Measurements from ENCODE around the gene ALK.

ALK gene

DNA sequence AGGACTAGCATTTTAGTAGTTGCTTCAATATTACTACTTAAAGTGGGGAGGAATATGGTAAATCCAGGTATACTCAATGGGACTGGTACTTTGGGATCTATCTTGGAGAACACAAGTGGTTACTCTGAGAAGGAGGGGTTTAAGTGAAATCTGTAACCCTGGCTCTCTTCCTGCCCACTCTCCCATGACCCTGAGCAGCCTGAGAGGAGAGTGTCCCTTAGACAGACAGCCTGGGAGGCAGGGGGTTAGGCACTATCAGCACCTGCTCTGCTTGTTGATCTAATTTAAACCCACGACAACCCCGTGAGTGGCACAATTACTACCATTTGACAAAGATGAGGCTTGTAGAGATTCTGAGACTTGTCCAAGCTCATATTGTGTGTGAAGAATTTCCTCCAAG lies 395.5 kb downstream of the ALK start:
- DNase-seq: no peak

DNA sequence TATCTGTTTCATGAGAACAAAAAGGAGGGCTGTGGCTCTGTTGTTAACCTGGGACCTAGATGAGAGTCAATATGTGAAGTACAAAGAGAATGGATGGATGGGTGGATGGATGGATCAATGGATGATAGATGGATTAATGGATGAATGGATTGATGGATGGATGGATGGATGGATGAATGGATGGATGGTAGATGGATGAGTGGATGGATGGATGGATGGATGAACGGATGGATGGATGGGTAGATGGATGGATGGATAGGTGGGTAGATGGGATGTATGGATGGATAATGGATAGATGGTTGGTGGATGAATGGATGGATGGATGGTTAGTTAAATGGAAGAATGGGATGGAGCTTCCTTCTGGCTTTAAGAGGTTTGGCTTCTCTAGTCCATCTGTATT lies 396.7 kb downstream of the ALK start:
- DNase-seq: no peak

DNA sequence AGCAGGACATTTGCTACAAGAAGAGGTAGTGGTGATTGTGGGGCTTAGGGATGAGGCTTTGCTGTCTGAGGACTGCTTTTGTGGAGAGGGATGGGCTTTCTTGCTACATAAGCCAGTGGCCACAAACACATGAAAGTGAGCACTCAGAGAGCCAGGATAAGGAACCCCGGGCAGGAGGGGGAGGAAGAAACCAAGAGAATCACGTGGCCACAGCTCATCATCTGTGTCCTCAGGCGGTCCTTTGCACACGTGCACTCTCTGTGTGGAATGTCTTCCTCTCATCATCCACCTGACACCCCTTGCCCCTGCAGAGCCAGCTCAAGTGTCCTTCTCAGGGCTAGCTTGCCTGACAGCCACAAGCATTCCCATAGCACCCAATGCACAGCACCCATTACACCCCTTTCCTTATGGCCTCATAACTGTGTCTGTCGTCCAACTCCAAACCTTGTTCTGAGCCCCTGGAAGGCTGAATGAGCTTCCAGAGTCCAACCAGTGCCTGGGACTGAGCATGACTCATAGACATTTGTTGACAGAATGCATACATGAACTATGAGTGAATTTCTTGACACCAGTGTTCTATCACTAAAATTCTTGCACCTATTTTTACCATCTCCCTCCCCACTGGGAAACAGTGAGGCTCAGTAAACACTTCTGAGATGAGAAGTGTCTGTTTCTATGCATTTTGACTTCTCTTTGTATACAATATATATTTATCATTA lies 398.3 kb downstream of the ALK start:
- no peak for DNase-seq

DNA sequence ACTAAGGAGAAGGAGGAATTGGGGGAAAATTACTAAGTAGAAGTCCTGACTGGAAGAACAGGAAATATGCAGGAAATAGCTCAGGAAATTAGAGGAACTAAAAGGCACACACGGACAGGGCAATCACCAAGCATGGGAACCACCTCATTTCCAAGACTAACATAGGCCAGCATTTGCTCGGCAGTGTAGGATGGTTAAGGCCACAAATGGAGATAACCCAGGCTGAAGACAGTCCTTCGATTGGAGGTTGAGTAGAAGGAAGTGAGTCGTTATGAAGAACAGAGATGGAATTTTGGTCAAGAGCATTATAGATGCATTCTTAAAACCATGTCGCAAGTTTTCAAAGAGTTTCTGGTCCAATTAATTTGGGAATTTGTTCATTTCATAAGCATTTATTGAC lies 401.4 kb downstream of the ALK start:
- DNase-seq: no peak

DNA sequence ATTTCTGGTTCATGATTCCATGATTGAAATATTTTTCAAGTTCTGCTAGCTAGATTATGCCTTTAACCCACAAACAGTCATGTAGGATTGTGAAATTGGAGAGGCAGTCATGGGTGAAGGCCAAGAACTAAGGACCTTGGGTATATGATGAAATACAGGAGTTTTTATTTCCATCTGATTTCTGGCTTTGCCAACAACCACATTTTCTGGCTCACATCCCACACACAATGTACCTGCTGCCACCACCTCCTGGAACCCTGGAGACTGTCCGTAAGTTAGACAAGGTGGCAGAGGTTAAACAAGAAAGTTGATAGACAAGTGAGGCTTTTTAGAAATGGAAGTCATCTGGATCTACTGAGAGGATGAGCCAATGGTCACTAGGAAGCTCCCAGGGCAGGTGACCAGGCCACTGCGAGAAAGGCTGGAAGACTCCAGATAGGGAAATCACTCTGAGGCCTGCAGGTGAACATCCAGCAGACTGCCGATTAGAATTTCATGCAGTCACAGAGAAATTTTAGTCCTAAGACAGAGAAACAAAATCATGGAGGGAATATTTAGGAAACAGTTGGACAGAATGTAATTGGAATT lies 402.0 kb downstream of the ALK start:
- no peak for DNase-seq

DNA sequence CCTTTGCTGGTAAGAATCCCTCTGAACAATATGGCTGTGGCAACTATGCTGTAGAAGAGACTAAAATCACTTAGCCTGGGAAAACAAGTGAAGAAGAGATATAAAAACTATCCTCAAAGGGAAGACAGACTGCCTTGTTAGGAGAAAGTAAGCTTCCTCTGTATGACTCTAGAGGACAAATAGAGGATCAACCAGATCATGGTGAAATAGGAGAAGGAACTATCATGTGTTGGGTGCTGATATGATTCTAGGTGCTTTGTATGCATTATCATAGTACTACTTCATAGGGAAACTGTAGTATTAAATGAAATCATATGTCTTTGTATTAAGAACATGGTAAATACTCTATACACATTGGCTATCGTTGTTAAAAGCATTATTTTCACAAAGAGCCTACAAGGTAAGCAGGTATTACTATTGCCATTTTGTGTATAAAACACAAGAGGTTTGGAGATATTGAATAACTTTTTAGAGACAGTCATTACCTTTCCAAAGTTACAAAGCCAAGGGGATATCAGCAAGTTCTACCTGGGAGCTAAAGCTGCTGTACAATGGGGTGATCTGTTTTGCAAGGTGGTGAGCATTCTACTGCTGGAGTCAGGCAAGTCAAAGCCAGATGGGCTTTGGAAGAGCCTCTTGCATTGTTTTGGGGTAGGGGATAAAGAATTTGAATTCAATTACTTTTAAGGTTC lies 402.6 kb downstream of the ALK start:
- DNase-seq: no peak

DNA sequence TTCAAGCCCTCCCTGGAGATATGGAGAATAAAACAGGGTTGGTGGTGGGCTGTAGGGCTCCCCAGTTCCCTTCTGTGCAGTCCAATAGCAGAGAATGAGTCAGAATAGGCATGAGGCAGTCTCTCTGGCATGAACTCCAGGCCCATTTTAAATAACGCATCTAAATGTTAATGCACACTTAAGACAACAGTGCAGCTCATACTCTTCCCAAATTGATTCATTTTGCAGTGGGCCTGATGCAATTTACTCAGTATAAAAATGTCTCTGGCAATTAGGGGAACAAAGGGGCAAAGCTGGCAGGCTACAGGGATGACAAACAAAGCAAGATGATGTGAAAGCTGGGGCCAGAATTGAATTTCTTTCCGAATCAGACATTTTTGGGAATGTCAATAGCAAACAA lies 403.4 kb downstream of the ALK start:
- DNase-seq: no peak

DNA sequence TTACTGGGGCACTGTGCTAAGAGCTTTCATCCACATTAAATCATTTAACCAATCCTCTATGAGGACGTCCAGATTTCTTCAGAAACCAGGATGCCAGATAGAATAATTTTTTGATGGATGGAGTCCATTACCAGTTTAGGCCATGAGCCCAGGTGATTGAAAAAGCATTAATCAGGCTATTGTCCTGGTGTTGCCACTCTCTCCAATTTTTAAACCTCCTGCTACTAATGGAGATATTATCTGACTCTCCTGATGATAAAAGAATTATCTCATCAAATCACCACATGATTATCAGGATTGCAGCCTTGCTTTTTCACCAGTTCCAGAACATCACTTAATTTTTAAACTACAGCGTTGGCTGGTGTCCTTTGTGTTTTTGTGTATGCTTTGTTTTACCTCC lies 404.0 kb downstream of the ALK start:
- no peak for DNase-seq

DNA sequence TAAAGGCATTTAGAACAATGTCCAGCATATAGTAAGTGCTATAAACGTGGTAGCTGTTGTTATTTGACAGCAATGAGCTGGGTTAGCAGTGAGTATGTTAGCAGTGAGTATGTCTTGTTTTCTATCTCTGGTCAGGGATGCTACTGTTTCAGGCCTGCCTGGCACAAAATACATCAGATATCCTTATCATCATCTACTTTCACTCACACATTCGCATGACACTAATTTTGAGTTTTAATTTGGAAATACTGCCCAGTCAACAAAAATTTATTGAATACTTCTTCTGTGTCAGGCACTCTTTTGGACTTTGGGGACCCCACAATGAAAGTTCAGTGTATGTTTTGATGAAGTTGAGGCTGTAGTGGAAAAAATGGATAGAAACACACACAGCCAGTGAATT lies 404.6 kb downstream of the ALK start:
- DNase-seq: no peak

DNA sequence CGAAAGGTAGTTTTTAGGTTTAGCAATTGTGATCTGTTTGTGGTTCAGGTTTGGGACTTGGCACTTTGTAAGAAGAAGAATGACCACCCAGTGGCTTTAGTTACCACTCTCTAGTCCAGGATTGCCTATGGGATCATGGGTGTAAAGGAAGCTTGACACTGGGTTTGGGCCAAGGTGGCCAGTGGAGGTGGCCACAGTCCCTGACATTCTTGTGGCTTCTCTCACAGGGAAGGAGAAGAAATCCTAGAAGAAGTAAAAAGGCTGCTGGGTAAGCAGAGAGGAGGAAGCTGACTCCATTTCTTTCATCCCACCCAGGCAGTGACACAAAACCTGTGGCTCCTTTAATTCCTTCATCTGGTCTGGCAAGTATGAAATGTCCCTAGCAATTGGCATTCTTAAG lies 411.5 kb downstream of the ALK start:
- DNase-seq: no peak

DNA sequence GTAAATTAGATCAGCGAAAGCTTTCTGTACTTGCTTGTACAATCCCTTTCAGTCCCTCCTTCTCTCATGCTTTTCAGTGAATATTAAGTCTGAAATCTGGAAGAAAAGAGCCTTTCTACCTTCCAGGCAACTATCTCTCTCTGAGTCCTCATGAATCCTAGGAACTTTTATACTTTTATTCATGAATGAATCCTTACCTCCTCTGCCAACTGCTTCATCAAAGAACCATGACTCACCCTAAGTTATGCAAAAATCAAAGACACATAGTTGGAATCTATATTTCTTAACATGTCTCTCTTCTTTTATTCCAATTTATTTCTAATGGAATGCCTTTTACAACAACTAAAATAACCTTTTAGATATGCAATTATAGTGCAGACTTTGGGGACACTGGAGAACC lies 412.0 kb downstream of the ALK start:
- no peak for DNase-seq

DNA sequence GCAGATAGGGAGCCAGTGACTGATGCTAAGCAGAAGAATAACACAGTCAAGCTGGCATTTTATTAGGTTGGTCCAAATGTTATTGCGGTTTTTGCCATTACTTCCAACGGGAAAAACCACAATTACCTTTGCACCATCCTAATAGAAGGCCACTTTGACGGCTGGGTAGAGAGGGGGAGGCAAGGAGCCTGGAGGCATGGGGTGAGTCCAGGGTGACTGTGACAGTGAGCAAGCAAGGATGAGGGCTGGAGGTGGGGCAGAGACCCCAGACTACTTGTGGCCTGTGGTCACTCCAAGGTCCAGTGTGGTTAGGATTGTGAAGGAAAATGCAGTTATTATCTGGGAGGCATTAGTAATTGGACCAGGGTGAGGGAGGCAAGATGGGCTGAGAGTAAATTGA lies 416.6 kb downstream of the ALK start:
- no peak for DNase-seq

DNA sequence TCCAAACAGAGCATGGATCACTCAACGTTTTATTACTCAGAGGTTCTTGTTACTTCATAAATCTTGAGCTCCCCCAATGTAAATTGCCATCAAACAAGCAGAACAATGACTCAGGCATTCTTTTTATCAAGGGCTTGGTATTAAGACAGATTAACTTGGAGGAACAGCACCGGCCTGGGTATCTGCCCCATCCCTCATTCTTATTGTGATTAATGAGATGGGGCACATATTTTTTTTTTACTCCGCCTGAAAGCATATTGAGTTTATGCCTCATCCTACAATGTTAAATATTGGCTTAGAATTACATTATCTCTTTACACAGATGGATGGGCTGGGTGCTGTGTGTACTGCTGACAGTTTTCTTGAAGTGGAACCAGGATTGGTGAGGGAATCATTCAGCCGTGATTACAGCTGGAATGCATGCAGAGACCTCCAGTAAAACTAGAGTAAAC lies 418.9 kb downstream of the ALK start:
- no peak for DNase-seq

DNA sequence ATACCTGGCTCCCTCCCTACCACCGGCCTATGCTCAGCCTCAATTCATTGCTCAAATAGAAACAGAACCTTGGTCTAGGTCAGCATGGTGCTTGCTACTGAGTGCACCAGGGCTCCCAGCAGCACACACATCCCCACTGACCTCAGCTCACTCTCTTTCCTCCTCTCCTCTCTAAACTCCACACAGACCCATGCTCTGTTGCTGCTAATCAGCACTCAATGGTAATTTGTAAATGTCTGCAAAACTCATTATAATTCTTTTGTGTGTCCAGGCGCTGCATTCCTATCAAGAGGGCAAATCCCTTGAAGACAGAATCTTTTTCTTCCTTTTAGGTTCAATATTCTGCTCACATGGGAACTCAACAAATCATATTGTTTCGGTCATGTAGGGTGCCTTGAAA lies 424.0 kb downstream of the ALK start:
- DNase-seq: no peak

DNA sequence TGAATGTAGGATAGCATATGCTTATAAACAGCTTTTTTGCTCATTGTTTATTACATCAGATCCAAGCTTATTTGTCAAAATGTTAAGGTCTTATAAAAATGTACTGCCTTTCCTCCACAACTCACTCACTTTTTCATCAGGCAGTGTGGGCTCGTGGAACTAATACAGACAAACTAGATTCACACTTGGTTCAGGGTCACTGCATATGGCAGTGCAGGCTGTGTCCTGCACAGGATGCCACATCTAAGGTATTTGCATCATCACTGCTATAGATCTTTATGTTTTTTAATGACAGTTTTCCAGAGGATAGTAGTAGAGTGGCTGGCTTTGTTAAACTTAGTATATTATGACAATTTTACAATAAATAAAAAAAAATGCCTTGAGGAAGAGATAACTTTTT lies 425.2 kb downstream of the ALK start:
- DNase-seq: no peak

DNA sequence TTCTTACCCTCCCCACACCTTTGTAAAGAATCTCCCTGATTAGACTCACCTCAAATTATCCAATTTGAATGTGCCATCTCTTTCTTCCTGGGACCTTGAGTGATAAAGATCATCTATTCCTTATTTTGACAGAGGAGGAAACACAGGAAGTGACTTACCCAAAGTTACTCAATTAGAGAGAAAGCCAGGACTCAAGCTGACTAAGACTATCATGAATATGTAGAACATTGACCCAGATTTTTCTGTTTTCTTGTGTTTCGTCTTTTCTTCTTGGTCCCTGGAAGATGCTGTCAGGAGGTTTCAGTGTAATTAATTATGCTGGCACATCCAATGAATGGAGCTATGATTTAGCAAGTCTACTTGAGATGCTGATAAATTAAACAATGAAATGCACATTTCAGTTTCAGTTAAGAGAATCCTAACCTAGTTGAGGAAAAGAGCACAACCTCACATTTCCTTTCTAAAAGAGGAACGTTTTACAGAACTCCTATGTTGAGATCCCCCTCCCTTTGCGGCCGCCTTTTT lies 425.8 kb downstream of the ALK start:
- DNase-seq: no peak

DNA sequence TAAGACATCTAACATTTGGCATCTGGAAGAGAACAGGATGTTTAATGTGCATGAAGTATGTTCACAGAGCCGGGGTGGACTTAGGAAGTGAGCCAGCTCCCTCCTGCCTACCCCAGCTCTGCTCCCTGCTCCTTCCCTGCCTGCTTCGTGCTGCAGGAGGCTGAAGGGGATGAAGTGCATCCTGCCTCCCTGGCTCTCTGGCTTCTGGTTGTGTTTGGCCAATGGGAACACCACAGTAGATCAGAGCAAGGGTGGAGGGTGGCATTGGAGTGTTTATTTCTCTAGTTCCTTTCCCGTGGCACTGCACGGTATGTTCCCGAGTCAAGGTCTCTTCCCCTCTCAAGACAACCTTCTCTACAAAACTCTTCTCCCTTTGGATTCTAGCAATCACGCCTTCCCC lies 426.3 kb downstream of the ALK start:
- DNase-seq: no peak

DNA sequence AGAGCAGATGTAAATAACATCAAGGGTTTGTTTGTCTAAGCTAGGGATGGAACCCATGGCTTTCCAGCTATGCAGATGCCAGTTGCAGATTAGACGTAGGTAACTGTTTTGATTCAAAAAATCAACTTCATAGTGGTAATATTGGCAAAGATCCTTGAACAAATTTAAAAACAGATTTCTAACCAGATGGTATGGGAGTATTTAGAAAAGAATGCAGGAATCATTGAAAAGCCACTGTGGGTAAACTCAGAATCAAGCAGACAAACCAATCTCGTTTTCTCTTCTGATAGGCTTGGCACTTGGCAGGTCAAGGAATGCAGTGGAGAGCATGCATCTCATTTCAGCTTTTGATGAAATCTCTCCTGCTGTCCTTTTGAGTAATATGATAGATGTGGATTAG lies 428.7 kb downstream of the ALK start:
- no peak for DNase-seq

DNA sequence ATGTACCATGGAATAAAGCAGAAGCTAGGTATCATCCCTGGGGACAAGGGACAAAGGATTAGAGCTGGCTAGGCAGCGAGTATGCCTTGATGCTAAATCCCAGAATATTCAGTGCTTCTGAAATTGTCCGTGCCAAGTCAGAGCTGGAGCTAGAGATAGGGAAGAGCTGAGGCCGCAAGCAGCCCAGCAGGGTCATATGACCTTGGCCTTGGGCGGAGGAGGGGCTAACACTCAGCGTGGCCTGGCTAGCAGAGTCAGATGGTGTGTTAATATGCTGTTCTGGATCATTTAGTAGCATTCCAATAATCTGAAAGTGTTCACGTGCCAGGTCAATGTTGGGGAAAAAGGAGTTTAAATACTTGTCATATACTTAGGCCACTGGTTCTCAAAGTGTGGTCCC lies 431.3 kb downstream of the ALK start:
- no peak for DNase-seq

DNA sequence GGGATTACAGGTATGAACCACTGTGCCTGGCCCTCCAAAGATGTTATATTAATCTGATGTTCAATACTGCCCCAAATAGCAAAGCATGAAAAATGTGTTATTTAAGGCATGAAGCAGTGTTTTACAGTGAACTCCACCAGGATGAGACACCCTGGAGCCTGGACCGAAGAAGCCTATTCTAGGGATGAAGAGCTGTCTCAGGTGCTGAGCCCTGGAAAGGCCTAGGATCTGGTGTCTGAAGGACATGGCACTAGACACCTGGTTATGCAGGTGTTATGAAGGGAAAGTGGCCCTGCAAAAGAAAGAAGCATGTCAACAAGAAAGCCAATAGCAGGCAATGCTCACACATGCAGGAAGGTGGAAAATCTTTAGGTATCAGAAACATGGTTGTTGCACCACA lies 431.8 kb downstream of the ALK start:
- no peak for DNase-seq

DNA sequence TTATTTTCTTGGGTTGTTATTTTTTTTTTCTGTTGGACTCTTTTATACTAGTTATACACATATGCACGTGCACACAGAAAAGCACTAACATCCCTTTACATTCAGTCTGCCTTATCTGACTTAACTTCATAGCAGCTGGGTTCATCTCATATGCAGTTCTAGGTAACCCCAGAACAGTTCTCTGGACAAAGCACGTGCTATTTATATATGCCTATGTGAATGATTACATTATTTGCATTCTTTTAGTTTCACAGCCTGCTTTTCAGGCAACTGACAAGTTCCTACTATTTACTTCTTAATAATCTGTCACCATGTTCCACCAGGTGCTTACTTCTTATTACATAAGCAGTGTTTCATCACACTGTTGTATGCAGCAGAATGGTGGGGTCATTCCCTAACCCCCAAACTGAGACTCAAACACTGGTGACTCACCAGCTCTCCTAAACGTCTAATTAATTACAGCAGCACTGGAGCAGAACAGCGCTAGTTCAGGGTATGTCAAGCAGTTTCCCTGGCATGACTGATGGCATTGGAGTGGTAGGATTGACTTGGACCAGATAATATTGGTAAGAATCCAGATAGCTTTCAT lies 433.3 kb downstream of the ALK start:
- no peak for DNase-seq

DNA sequence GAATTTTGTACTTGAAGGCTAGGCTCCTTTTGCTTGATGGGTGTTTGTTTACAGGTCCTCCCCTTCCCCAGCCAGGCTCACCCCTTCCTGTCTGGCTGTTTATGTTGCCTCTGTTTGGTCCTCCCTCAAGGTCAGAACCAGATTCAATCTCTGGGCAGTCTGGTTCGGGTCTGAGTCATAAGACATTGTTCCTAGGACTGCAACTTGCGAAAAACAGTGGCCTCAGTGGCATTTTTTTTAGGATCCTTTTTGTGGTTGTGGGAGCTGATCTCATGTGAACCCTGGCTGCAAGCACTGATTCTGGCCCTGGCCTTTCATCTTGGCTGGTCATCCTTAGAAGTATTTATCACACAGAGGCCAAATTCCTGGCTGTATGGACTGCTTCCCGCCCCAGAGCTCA lies 435.8 kb downstream of the ALK start:
- no peak for DNase-seq

DNA sequence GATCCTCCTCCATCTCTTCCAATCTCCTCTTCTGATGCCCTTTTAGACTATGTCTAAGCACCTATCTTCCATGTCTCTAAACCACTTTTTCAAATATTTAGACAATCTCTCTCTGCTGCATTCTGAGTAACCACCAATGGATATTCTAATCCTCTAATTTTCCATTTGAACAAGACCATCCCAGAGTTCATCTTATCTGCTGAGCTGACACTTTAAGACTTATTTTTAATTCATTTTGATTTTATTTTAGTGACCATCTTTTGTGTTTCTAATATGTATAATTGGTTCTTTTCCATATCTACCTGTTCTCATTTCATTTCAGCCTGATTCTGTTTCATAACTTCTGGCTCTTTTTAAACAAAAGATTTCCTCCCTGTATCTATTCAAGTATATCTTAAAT lies 436.3 kb downstream of the ALK start:
- DNase-seq: no peak

DNA sequence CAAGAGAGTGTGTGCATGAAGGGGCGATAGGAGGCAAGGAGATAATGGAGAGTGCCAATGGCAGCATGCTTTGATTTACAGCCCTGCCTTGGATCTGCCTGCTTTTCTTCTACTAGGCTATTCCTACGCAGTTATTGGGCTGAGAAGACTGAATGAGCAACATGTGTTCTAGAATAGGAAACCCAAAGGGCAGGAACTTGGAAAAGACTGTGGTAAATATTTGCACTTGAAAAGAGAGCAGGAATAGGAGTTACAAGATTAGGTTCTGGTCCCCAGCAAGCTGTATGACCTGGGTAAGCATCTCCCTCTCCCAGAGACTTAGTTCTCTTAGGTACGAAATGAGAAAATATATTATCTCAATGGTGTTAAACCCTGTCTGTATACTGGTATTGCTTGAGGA lies 438.5 kb downstream of the ALK start:
- DNase-seq: no peak
